ENCODE measurements around the gene DNAJC16.

DNAJC16 gene

GRCh38 chr1:15620902-15621682, 94.4 kb downstream of the DNAJC16 start:
- 100% methylated on average over 2 of the region's 7 CpGs for WGBS (ENCODE audit: insufficient coverage)
- POLR2A ChIA-PET, result no interaction called here

GRCh38 chr1:15621975-15622374, 95.3 kb downstream of the DNAJC16 start:
- no peaks in the 10 kb centered on the region for H3K27me3 ChIP-seq (replicated peaks in 2 of 5; ENCODE audit: control insufficient read depth in 4 of 5, insufficient read depth in 5 of 5, low read length in 4 of 5)
- H3K27ac ChIP-seq (ENCODE audit: insufficient read depth in 1 of 2, low read depth in 1 of 2, low read length in 2 of 2, poor library complexity in 1 of 2, severe bottlenecking in 2 of 2), result no peak overlapping the region
- H3K36me3 ChIP-seq (ENCODE audit: control insufficient read depth in 4 of 4, insufficient read depth in 4 of 4, low read length in 3 of 4), result peaks cover 0 to 10% (median 5%) of the 10 kb centered on the region in 4 experiments
- no peak overlapping the region for H3K4me3 ChIP-seq (ENCODE audit: control insufficient read depth in 1 of 7, extremely low read depth in 1 of 7, insufficient read depth in 4 of 7, low read depth in 2 of 7, low read length in 6 of 7)
- 100% methylated on average over 3 of the region's 5 CpGs for WGBS (ENCODE audit: insufficient coverage)
- CTCF ChIA-PET, result no interaction called here
- POLR2A ChIA-PET, result interaction anchor here (1.0 kb wide), 1 partner anchor 18 kb away, joined by 4 read pairs; no protein-coding TSS in a partner anchor
- DNase-seq, result no peak
- H3K9me3 ChIP-seq (ENCODE audit: control extremely low read depth in 1 of 5, control insufficient read depth in 4 of 5, insufficient read depth in 2 of 5, low read depth in 1 of 5, low read length in 4 of 5), result no peaks in the 10 kb centered on the region
- peaks cover 2 to 24% (median 21%) of the 10 kb centered on the region in 4 experiments for H3K4me1 ChIP-seq (ENCODE audit: control extremely low read depth in 1 of 4, control insufficient read depth in 4 of 4, insufficient read depth in 4 of 4, low read length in 3 of 4)

More at GRCh38 chr1:15620902-15621682, 94.4 kb downstream of the DNAJC16 start:
- Histone ChIP-seq H3K27me3 (replicated peaks in 2 of 5; ENCODE audit: control insufficient read depth in 4 of 5, insufficient read depth in 5 of 5, low read length in 4 of 5) (no peaks in the 10 kb centered on the region), H3K27ac (ENCODE audit: insufficient read depth in 1 of 2, low read depth in 1 of 2, low read length in 2 of 2, poor library complexity in 1 of 2, severe bottlenecking in 2 of 2) (no peak overlapping the region), H3K36me3 (ENCODE audit: control insufficient read depth in 4 of 4, insufficient read depth in 4 of 4, low read length in 3 of 4) (peaks cover 0 to 4% (median under 1%) of the 10 kb centered on the region in 4 experiments), H3K9me3 (ENCODE audit: control extremely low read depth in 1 of 5, control insufficient read depth in 4 of 5, insufficient read depth in 2 of 5, low read depth in 1 of 5, low read length in 4 of 5) (no peaks in the 10 kb centered on the region), H3K4me1 (ENCODE audit: control extremely low read depth in 1 of 4, control insufficient read depth in 4 of 4, insufficient read depth in 4 of 4, low read length in 3 of 4) (peaks cover 5 to 30% (median 26%) of the 10 kb centered on the region in 4 experiments), H3K4me3 (ENCODE audit: control insufficient read depth in 1 of 7, extremely low read depth in 1 of 7, insufficient read depth in 4 of 7, low read depth in 2 of 7, low read length in 6 of 7) (no peak overlapping the region)
- CTCF ChIA-PET, result interaction anchor here (1.5 kb wide), 1 partner anchor 29 kb away, joined by 3 read pairs; no protein-coding TSS in a partner anchor
- no peak for DNase-seq

GRCh38 chr1:15622712-15623373, 96.2 kb downstream of the DNAJC16 start:
- Histone ChIP-seq H3K27me3 (replicated peaks in 2 of 5; ENCODE audit: control insufficient read depth in 4 of 5, insufficient read depth in 5 of 5, low read length in 4 of 5) (no peaks in the 10 kb centered on the region), H3K4me1 (ENCODE audit: control extremely low read depth in 1 of 4, control insufficient read depth in 4 of 4, insufficient read depth in 4 of 4, low read length in 3 of 4) (peaks cover 2 to 20% (median 19%) of the 10 kb centered on the region in 4 experiments), H3K4me3 (ENCODE audit: control insufficient read depth in 1 of 7, extremely low read depth in 1 of 7, insufficient read depth in 4 of 7, low read depth in 2 of 7, low read length in 6 of 7) (no peak overlapping the region), H3K36me3 (ENCODE audit: control insufficient read depth in 4 of 4, insufficient read depth in 4 of 4, low read length in 3 of 4) (peaks cover under 1 to 19% (median 11%) of the 10 kb centered on the region in 4 experiments), H3K27ac (ENCODE audit: insufficient read depth in 1 of 2, low read depth in 1 of 2, low read length in 2 of 2, poor library complexity in 1 of 2, severe bottlenecking in 2 of 2) (no peak overlapping the region), H3K9me3 (ENCODE audit: control extremely low read depth in 1 of 5, control insufficient read depth in 4 of 5, insufficient read depth in 2 of 5, low read depth in 1 of 5, low read length in 4 of 5) (no peaks in the 10 kb centered on the region)
- ChIA-PET CTCF (interaction anchor here (1.0 kb wide), 1 partner anchor 13 kb away, joined by 3 read pairs; no protein-coding TSS in a partner anchor), POLR2A (interaction anchor here (1.0 kb wide), 1 partner anchor 19 kb away, joined by 4 read pairs; no protein-coding TSS in a partner anchor)
- no peak for DNase-seq
- WGBS (ENCODE audit: insufficient coverage), result 80% methylated on average over 2 of the region's 7 CpGs

GRCh38 chr1:15623435-15623834, 96.8 kb downstream of the DNAJC16 start:
- H3K27me3 ChIP-seq (replicated peaks in 2 of 5; ENCODE audit: control insufficient read depth in 4 of 5, insufficient read depth in 5 of 5, low read length in 4 of 5), result no peaks in the 10 kb centered on the region
- H3K4me1 ChIP-seq (ENCODE audit: control extremely low read depth in 1 of 4, control insufficient read depth in 4 of 4, insufficient read depth in 4 of 4, low read length in 3 of 4), result peaks cover 0 to 16% (median 14%) of the 10 kb centered on the region in 4 experiments
- peaks cover 7 to 19% (median 11%) of the 10 kb centered on the region in 4 experiments for H3K36me3 ChIP-seq (ENCODE audit: control insufficient read depth in 4 of 4, insufficient read depth in 4 of 4, low read length in 3 of 4)
- CTCF ChIA-PET, result interaction anchor here (1.0 kb wide), 1 partner anchor 13 kb away, joined by 3 read pairs; no protein-coding TSS in a partner anchor
- 100% methylated on average over 1 of the region's 6 CpGs for WGBS (ENCODE audit: insufficient coverage)
- POLR2A ChIA-PET, result no interaction called here
- no peak for DNase-seq
- no peaks in the 10 kb centered on the region for H3K9me3 ChIP-seq (ENCODE audit: control extremely low read depth in 1 of 5, control insufficient read depth in 4 of 5, insufficient read depth in 2 of 5, low read depth in 1 of 5, low read length in 4 of 5)
- H3K4me3 ChIP-seq (ENCODE audit: control insufficient read depth in 1 of 7, extremely low read depth in 1 of 7, insufficient read depth in 4 of 7, low read depth in 2 of 7, low read length in 6 of 7), result no peak overlapping the region
- H3K27ac ChIP-seq (ENCODE audit: insufficient read depth in 1 of 2, low read depth in 1 of 2, low read length in 2 of 2, poor library complexity in 1 of 2, severe bottlenecking in 2 of 2), result no peak overlapping the region

- H3K27me3 ChIP-seq (replicated peaks in 2 of 5; ENCODE audit: control insufficient read depth in 4 of 5, insufficient read depth in 5 of 5, low read length in 4 of 5), result no peaks in the 10 kb centered on the region
- 100% methylated on average over 2 of the region's 3 CpGs for WGBS (ENCODE audit: insufficient coverage)
- H3K9me3 ChIP-seq (ENCODE audit: control extremely low read depth in 1 of 5, control insufficient read depth in 4 of 5, insufficient read depth in 2 of 5, low read depth in 1 of 5, low read length in 4 of 5), result no peaks in the 10 kb centered on the region
- H3K4me3 ChIP-seq (ENCODE audit: control insufficient read depth in 1 of 7, extremely low read depth in 1 of 7, insufficient read depth in 4 of 7, low read depth in 2 of 7, low read length in 6 of 7), result no peak overlapping the region
- DNase-seq, result no peak
- ChIA-PET CTCF (no interaction called here), POLR2A (no interaction called here)
- peaks cover 0 to 10% (median 8%) of the 10 kb centered on the region in 4 experiments for H3K4me1 ChIP-seq (ENCODE audit: control extremely low read depth in 1 of 4, control insufficient read depth in 4 of 4, insufficient read depth in 4 of 4, low read length in 3 of 4)
- peaks cover 7 to 23% (median 11%) of the 10 kb centered on the region in 4 experiments for H3K36me3 ChIP-seq (ENCODE audit: control insufficient read depth in 4 of 4, insufficient read depth in 4 of 4, low read length in 3 of 4)
- H3K27ac ChIP-seq (ENCODE audit: insufficient read depth in 1 of 2, low read depth in 1 of 2, low read length in 2 of 2, poor library complexity in 1 of 2, severe bottlenecking in 2 of 2), result no peak overlapping the region
Measured at GRCh38 chr1:15624133-15624714, 97.6 kb downstream of the DNAJC16 start.

- ChIA-PET CTCF (interaction anchor here (0.6 kb wide), 1 partner anchor 170 kb away, joined by 3 read pairs; no protein-coding TSS in a partner anchor), POLR2A (no interaction called here)
- 96% methylated on average over 10 of the region's 13 CpGs for WGBS (ENCODE audit: insufficient coverage)
- no peak overlapping the region for H3K27ac ChIP-seq (ENCODE audit: insufficient read depth in 1 of 2, low read depth in 1 of 2, low read length in 2 of 2, poor library complexity in 1 of 2, severe bottlenecking in 2 of 2)
- H3K36me3 ChIP-seq (ENCODE audit: control insufficient read depth in 4 of 4, insufficient read depth in 4 of 4, low read length in 3 of 4), result peaks cover 7 to 22% (median 16%) of the 10 kb centered on the region in 4 experiments
- H3K9me3 ChIP-seq (ENCODE audit: control extremely low read depth in 1 of 5, control insufficient read depth in 4 of 5, insufficient read depth in 2 of 5, low read depth in 1 of 5, low read length in 4 of 5), result no peaks in the 10 kb centered on the region
- H3K27me3 ChIP-seq (replicated peaks in 2 of 5; ENCODE audit: control insufficient read depth in 4 of 5, insufficient read depth in 5 of 5, low read length in 4 of 5), result no peaks in the 10 kb centered on the region
- no peak for DNase-seq
- H3K4me3 ChIP-seq (ENCODE audit: control insufficient read depth in 1 of 7, extremely low read depth in 1 of 7, insufficient read depth in 4 of 7, low read depth in 2 of 7, low read length in 6 of 7), result no peak overlapping the region
- H3K4me1 ChIP-seq (ENCODE audit: control extremely low read depth in 1 of 4, control insufficient read depth in 4 of 4, insufficient read depth in 4 of 4, low read length in 3 of 4), result peaks cover 0 to under 1% (median under 1%) of the 10 kb centered on the region in 4 experiments
Measured at GRCh38 chr1:15625056-15625917, 98.6 kb downstream of the DNAJC16 start.
